ENCODE results near the gene EBPL. TPM values are rescaled to one million over a fixed set of nuclear protein-coding genes. Genes with fewer than 3 reads are reported as not detected.

The EBPL gene
- total and polyA plus RNA-seq, 7 experiments from 2014 or later, result 13.3 to 74.6 (median 20.7) TPM

Other genes starting within 250 kb of the EBPL start
- 1 to 10 TPM; 2.9 to 5.9 (median 4.6) TPM for gene CAB39L, start 247.4 kb downstream of the EBPL start, total RNA-seq
- gene CAB39L, start 247.4 kb downstream of the EBPL start, polyA plus RNA-seq, result 1 to 10 TPM; 4.3 to 4.9 TPM
- 10 to 100 TPM; 16.7 to 30.0 (median 20.3) TPM for gene SETDB2, start 247.2 kb downstream of the EBPL start, total RNA-seq
- 10 to 100 TPM; 14.3 to 15.0 TPM for gene SETDB2, start 247.2 kb downstream of the EBPL start, polyA plus RNA-seq
- gene PHF11, start 195.5 kb downstream of the EBPL start, total RNA-seq, result 100 to 1,000 TPM in 4 of 5 experiments, 10 to 100 TPM in 1; 96.0 to 132 (median 126) TPM
- 10 to 100 TPM; 80.6 to 88.4 TPM for gene PHF11, start 195.5 kb downstream of the EBPL start, polyA plus RNA-seq
- 10 to 100 TPM; 16.3 to 22.2 (median 20.4) TPM for gene RCBTB1, start 105.9 kb downstream of the EBPL start, total RNA-seq
- 10 to 100 TPM in 1 of 2 donors, 1 to 10 TPM in 1; 8.1 to 12.9 TPM for gene RCBTB1, start 105.9 kb downstream of the EBPL start, polyA plus RNA-seq
- gene ARL11, start 63.0 kb downstream of the EBPL start, total RNA-seq, result 1 to 10 TPM in 2 of 5 experiments, under 1 TPM in 3; 0.48 to 3.4 (median 0.95) TPM
- gene ARL11, start 63.0 kb downstream of the EBPL start, polyA plus RNA-seq, result under 1 TPM; 0.30 to 0.38 TPM
- gene KPNA3, start 101.2 kb upstream of the EBPL start, total RNA-seq, result 10 to 100 TPM; 17.0 to 38.7 (median 19.6) TPM
- gene KPNA3, start 101.2 kb upstream of the EBPL start, polyA plus RNA-seq, result 10 to 100 TPM; 19.6 to 23.0 TPM
- 1 to 10 TPM; 1.7 to 3.1 (median 2.3) TPM for gene SPRYD7, start 244.9 kb upstream of the EBPL start, total RNA-seq
- gene SPRYD7, start 244.9 kb upstream of the EBPL start, polyA plus RNA-seq, result 1 to 10 TPM; 1.5 to 1.7 TPM